GM18520 (cell line): ENCODE results near the gene TCP11L2.

Source experiments
- ATAC-seq: cut with Tn5 transposase; IDR thresholded peaks from one replicate; pipeline ENCODE4 v1.9.1; 2021; ENCODE audit not compliant: unreplicated experiment

The TCP11L2 gene

GRCh38 chr12:106302401-106303201 lies at the start of gene TCP11L2:
TCP11L2 (plus strand) TSS chr12:106302733; CDS start chr12:106311076, 8,343 bp downstream.
- ATAC-seq: peak; percentile 45

- no peak for ATAC-seq
Observed at GRCh38 chr12:106254724-106255123, 47.8 kb upstream of the TCP11L2 start.

GRCh38 chr12:106255493-106255892 lies 47.0 kb upstream of the TCP11L2 start:
- no peak for ATAC-seq

GRCh38 chr12:106255952-106256351 lies 46.6 kb upstream of the TCP11L2 start:
- ATAC-seq: no peak

GRCh38 chr12:106256524-106256923 lies 46.0 kb upstream of the TCP11L2 start:
- no peak for ATAC-seq

GRCh38 chr12:106258226-106258625 lies 44.3 kb upstream of the TCP11L2 start:
- ATAC-seq: no peak

- no peak for ATAC-seq
Observed at GRCh38 chr12:106258935-106259334, 43.6 kb upstream of the TCP11L2 start.

GRCh38 chr12:106265116-106265515 lies 37.4 kb upstream of the TCP11L2 start:
- ATAC-seq: no peak

- no peak for ATAC-seq
Observed at GRCh38 chr12:106267535-106267934, 35.0 kb upstream of the TCP11L2 start.

- ATAC-seq: no peak
Observed at GRCh38 chr12:106269150-106269771, 33.3 kb upstream of the TCP11L2 start.

- no peak for ATAC-seq
Observed at GRCh38 chr12:106271575-106272505, 30.7 kb upstream of the TCP11L2 start.

- no peak for ATAC-seq
Observed at GRCh38 chr12:106273491-106273890, 29.0 kb upstream of the TCP11L2 start.

GRCh38 chr12:106274012-106274411 lies 28.5 kb upstream of the TCP11L2 start:
- ATAC-seq: no peak

- no peak for ATAC-seq
Observed at GRCh38 chr12:106274575-106275121, 27.9 kb upstream of the TCP11L2 start.

GRCh38 chr12:106275458-106275857 lies 27.1 kb upstream of the TCP11L2 start:
- ATAC-seq: no peak

GRCh38 chr12:106276032-106276740 lies 26.3 kb upstream of the TCP11L2 start:
- peak; percentile 38 for ATAC-seq

- no peak for ATAC-seq
Observed at GRCh38 chr12:106280106-106280505, 22.4 kb upstream of the TCP11L2 start.

GRCh38 chr12:106281056-106281782 lies 21.3 kb upstream of the TCP11L2 start:
- ATAC-seq: no peak

- ATAC-seq: no peak
Observed at GRCh38 chr12:106281804-106282203, 20.7 kb upstream of the TCP11L2 start.
